Chondrocyte (in vitro differentiated cells): ENCODE data around the gene FBH1. TPM values are rescaled to one million over a fixed set of nuclear protein-coding genes. Genes with fewer than 3 reads are reported as not detected.

Experiments used
- DNase-seq: peaks from one replicate; pipeline ENCODE4 v3.0.0; 2021; ENCODE audit warnings: mixed read lengths, low spot score
- H3K27ac Mint-ChIP-seq: one replicate; pipeline ENCODE4 v1.8.0; 2021; ENCODE audit warnings: mild to moderate bottlenecking, moderate library complexity, mixed read lengths; ENCODE audit not compliant: unreplicated experiment
- H3K27me3 Mint-ChIP-seq: 2 replicates; pipeline ENCODE4 v1.8.0; 2021; ENCODE audit warnings: low read depth, mixed read lengths
- H3K36me3 Mint-ChIP-seq: 2 replicates; pipeline ENCODE4 v1.8.0; 2021; ENCODE audit warnings: low read depth, mixed read lengths
- H3K4me1 Mint-ChIP-seq: 2 replicates; pipeline ENCODE4 v1.8.0; 2021; ENCODE audit warnings: low read depth, mild to moderate bottlenecking, mixed read lengths
- H3K4me3 Mint-ChIP-seq: one replicate; pipeline ENCODE4 v1.8.0; 2021; ENCODE audit warnings: mild to moderate bottlenecking, moderate library complexity, mixed read lengths; ENCODE audit not compliant: unreplicated experiment
- H3K9me3 Mint-ChIP-seq: 2 replicates; pipeline ENCODE4 v1.8.0; 2021; ENCODE audit warnings: low read depth, mixed read lengths
- total RNA-seq: library from RNA; stranded (reverse); gene quantifications from 3 replicates; pipeline ENCODE4 v1.2.1, GENCODE V29; 2021
- TF ChIP-seq, protein P1 (sequence below): fragments of 200-600 bp; sonication (generic); IDR thresholded peaks from 2 replicates; pipeline ENCODE4 v1.5.0; 2021; ENCODE audit warnings: antibody characterized with exemption, mild to moderate bottlenecking, moderate library complexity

FBH1 gene
- total RNA-seq, 1 donor from 2014 or later, result 62.2 TPM

GRCh38 chr10:5913736-5914135 lies 23.7 kb downstream of the FBH1 start:
- no peaks in the 10 kb centered on the region for H3K4me1 Mint-ChIP-seq
- DNase-seq, result no peak
- TF ChIP-seq, protein P1, sequence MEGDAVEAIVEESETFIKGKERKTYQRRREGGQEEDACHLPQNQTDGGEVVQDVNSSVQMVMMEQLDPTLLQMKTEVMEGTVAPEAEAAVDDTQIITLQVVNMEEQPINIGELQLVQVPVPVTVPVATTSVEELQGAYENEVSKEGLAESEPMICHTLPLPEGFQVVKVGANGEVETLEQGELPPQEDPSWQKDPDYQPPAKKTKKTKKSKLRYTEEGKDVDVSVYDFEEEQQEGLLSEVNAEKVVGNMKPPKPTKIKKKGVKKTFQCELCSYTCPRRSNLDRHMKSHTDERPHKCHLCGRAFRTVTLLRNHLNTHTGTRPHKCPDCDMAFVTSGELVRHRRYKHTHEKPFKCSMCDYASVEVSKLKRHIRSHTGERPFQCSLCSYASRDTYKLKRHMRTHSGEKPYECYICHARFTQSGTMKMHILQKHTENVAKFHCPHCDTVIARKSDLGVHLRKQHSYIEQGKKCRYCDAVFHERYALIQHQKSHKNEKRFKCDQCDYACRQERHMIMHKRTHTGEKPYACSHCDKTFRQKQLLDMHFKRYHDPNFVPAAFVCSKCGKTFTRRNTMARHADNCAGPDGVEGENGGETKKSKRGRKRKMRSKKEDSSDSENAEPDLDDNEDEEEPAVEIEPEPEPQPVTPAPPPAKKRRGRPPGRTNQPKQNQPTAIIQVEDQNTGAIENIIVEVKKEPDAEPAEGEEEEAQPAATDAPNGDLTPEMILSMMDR, result no peak
- H3K27me3 Mint-ChIP-seq, result no peaks in the 10 kb centered on the region
- H3K36me3 Mint-ChIP-seq, result peaks cover 61% of the 10 kb centered on the region
- no peak overlapping the region for H3K27ac Mint-ChIP-seq
- no peak overlapping the region for H3K4me3 Mint-ChIP-seq
- H3K9me3 Mint-ChIP-seq, result no peaks in the 10 kb centered on the region

DNA sequence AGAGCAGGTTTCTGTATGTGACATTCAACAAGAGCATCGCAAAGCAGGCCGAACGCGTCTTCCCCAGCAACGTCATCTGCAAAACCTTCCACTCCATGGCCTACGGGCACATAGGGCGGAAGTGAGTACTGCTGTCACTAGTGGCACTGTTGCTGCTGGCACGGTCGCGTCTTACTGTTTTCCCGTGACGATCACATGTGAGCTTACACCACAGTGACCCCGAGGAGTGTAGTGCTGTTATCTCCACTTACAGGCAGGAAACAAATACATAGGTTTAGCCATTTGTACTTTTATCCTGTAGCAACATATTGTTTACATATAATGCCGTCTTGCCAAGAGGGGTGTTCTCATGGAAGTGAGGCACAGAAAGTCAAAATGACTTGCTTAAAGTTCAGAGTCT lies 25.4 kb downstream of the FBH1 start:
- Mint-ChIP-seq H3K36me3 (peaks cover 63% of the 10 kb centered on the region), H3K4me3 (no peak overlapping the region), H3K4me1 (no peaks in the 10 kb centered on the region), H3K27ac (no peak overlapping the region), H3K9me3 (no peaks in the 10 kb centered on the region), H3K27me3 (no peaks in the 10 kb centered on the region)
- DNase-seq, result no peak
- TF ChIP-seq, protein P1, result no peak

DNA sequence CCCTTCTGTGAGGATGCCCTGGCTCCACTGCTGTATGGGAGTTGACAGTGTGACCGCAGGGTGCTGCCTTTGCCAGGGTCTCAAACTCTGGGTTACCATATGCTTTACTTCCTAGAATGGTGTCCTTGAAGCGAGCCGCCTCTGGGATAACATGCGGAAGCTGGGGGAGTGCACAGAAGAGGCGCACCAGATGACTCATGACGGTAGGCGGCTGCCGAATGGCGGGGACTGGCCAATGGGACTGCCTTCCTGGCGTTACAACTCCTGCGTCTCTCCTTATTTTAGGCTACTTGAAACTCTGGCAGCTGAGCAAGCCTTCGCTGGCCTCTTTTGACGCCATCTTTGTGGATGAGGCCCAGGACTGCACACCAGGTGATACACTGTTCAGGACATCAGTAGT lies 27.3 kb downstream of the FBH1 start:
- TF ChIP-seq, protein P1, result no peak
- no peaks in the 10 kb centered on the region for H3K27me3 Mint-ChIP-seq
- DNase-seq, result no peak
- H3K4me1 Mint-ChIP-seq, result no peaks in the 10 kb centered on the region
- no peak overlapping the region for H3K4me3 Mint-ChIP-seq
- no peaks in the 10 kb centered on the region for H3K9me3 Mint-ChIP-seq
- H3K36me3 Mint-ChIP-seq, result peaks cover 66% of the 10 kb centered on the region
- H3K27ac Mint-ChIP-seq, result no peak overlapping the region

DNA sequence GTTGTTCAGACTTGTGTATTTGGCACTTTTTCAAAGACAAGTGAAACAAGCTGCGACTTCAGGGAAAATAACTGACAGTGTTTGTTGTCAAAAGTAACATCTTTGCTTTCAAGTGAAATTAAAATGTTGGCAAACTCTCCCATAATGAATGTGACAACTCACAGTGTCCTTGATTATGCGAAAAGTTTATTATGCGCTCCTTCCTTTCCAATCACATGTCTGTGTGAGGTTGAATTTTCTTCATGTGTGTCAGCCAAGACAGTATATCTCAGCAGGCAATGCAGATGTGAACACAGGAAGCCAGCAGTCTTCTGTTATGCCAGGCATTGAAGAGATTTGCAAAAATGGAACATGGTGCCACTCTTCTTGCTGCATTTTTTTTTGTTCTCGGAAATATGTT lies 28.7 kb downstream of the FBH1 start:
- Mint-ChIP-seq H3K9me3 (no peaks in the 10 kb centered on the region), H3K27me3 (no peaks in the 10 kb centered on the region), H3K27ac (no peak overlapping the region), H3K4me3 (no peak overlapping the region), H3K36me3 (peaks cover 67% of the 10 kb centered on the region), H3K4me1 (no peaks in the 10 kb centered on the region)
- DNase-seq, result no peak
- TF ChIP-seq, protein P1, result no peak

DNA sequence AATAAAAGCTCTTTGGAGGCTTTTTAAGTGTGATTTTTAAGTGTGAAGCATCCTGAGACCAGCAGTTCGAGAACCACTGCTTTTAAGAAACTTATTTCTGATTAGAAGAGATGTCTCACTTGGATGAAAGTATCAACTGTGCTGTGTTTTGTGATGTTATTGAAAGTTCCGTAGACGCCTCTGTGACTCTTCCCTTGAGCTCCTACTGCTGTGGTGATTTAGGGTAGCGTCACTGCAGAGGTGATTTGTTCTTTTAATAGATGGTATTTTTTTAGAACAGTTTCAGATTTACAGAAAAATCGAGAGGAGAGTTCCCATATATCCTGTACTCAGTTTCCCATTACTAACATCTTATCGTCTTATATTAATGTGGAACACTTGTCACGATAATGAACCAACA lies 29.5 kb downstream of the FBH1 start:
- H3K36me3 Mint-ChIP-seq, result peaks cover 67% of the 10 kb centered on the region
- no peaks in the 10 kb centered on the region for H3K4me1 Mint-ChIP-seq
- H3K9me3 Mint-ChIP-seq, result no peaks in the 10 kb centered on the region
- H3K4me3 Mint-ChIP-seq, result no peak overlapping the region
- no peak for DNase-seq
- H3K27ac Mint-ChIP-seq, result no peak overlapping the region
- TF ChIP-seq, protein P1, result no peak
- no peaks in the 10 kb centered on the region for H3K27me3 Mint-ChIP-seq
